WTC11 (cell line): ENCODE data around the gene SDHAF2. TPM values are rescaled to one million over a fixed set of nuclear protein-coding genes. Genes with fewer than 3 reads are reported as not detected.

Experiments
- ATAC-seq: fragments of 200-7000 bp; cut with Tn5 transposase; 2 replicates; pipeline ENCODE4 v1.10.0; 2021; ENCODE audit warnings: mild to moderate bottlenecking, moderate library complexity
- CTCF ChIA-PET: fragments of 300-600 bp; sonication (Branson Sonifier 250); formaldehyde crosslinking; loops from one replicate; lab custom pipeline; 2021; ENCODE audit warnings: antibody characterized with exemption; lab: Charles Lee
- POLR2A ChIA-PET: fragments of 350-600 bp; sonication (Branson Sonifier 250); formaldehyde crosslinking; loops from one replicate; lab custom pipeline; 2021; ENCODE audit warnings: antibody characterized with exemption; lab: Charles Lee
- DNase-seq: peaks from one replicate; pipeline ENCODE4 v3.0.0; 2021; ENCODE audit warnings: low spot score
- H3K27ac Mint-ChIP-seq: 2 replicates; pipeline ENCODE4 v1.8.0; 2021; ENCODE audit warnings: mixed read lengths
- H3K27me3 Mint-ChIP-seq: 2 replicates; pipeline ENCODE4 v1.8.0; 2021; ENCODE audit warnings: low read depth, mild to moderate bottlenecking, moderate library complexity, mixed read lengths
- H3K36me3 Mint-ChIP-seq: 2 replicates; pipeline ENCODE4 v1.8.0; 2021; ENCODE audit warnings: mixed read lengths
- H3K4me1 Mint-ChIP-seq: 2 replicates; pipeline ENCODE4 v1.8.0; 2022; ENCODE audit warnings: mixed read lengths
- H3K4me3 Mint-ChIP-seq: 2 replicates; pipeline ENCODE4 v1.8.0; 2021; ENCODE audit warnings: mild to moderate bottlenecking, moderate library complexity, mixed read lengths
- H3K9me3 Mint-ChIP-seq: 2 replicates; pipeline ENCODE4 v1.8.0; 2021; ENCODE audit warnings: mixed read lengths
- E2F1 ChIP-seq: sonication (generic); formaldehyde crosslinking; IDR thresholded peaks from 2 replicates; pipeline ENCODE4 v1.8.0; 2022; ENCODE audit warnings: mild to moderate bottlenecking, missing genetic modification reagents
- EMX1 ChIP-seq: fragments of 250-450 bp; sonication (Bioruptor Pico); IDR thresholded peaks from 2 replicates; pipeline ENCODE4 v1.8.0; 2021; ENCODE audit warnings: mild to moderate bottlenecking
- ERG ChIP-seq: fragments of 250-450 bp; sonication (Bioruptor Pico); IDR thresholded peaks from 2 replicates; pipeline ENCODE4 v1.8.0; 2021; ENCODE audit warnings: mild to moderate bottlenecking
- IRF1 ChIP-seq: sonication (generic); formaldehyde crosslinking; IDR thresholded peaks from 2 replicates; pipeline ENCODE4 v1.8.0; 2023; ENCODE audit warnings: missing genetic modification reagents
- IRF2 ChIP-seq: sonication (generic); formaldehyde crosslinking; IDR thresholded peaks from 2 replicates; pipeline ENCODE4 v1.8.0; 2022; ENCODE audit warnings: low read depth, missing genetic modification reagents, borderline replicate concordance
- KAT7 ChIP-seq: sonication (generic); formaldehyde crosslinking; IDR thresholded peaks from 2 replicates; pipeline ENCODE4 v1.8.1; 2023; ENCODE audit warnings: missing genetic modification reagents, mild to moderate bottlenecking, borderline replicate concordance
- MXD4 ChIP-seq: fragments of 250-450 bp; sonication (Bioruptor Pico); IDR thresholded peaks from 2 replicates; pipeline ENCODE4 v1.8.0; 2021; ENCODE audit warnings: mild to moderate bottlenecking, moderate library complexity, borderline replicate concordance
- NFYB ChIP-seq: sonication (generic); formaldehyde crosslinking; conservative IDR thresholded peaks from 2 replicates; pipeline ENCODE4 v1.8.0; 2022; ENCODE audit warnings: low read depth, missing genetic modification reagents
- NR1H2 ChIP-seq: sonication (generic); formaldehyde crosslinking; IDR thresholded peaks from 2 replicates; pipeline ENCODE4 v1.9.0; 2021; ENCODE audit warnings: mild to moderate bottlenecking, moderate library complexity, missing genetic modification reagents
- NR3C1 ChIP-seq: sonication (generic); formaldehyde crosslinking; conservative IDR thresholded peaks from 2 replicates; pipeline ENCODE4 v1.8.1; 2023; ENCODE audit warnings: low read depth, mild to moderate bottlenecking, missing genetic modification reagents
- OVOL2 ChIP-seq: fragments of 250-450 bp; sonication (Bioruptor Pico); IDR thresholded peaks from 2 replicates; pipeline ENCODE4 v1.9.0; 2021; ENCODE audit warnings: mild to moderate bottlenecking, borderline replicate concordance
- RORB ChIP-seq: fragments of 250-450 bp; sonication (Bioruptor Pico); IDR thresholded peaks from 2 replicates; pipeline ENCODE4 v1.9.0; 2021; ENCODE audit warnings: mild to moderate bottlenecking
- SOX15 ChIP-seq: fragments of 250-450 bp; sonication (Bioruptor Pico); IDR thresholded peaks from 2 replicates; pipeline ENCODE4 v1.9.0; 2021; ENCODE audit warnings: mild to moderate bottlenecking
- SP1 ChIP-seq: sonication (generic); formaldehyde crosslinking; conservative IDR thresholded peaks from 2 replicates; pipeline ENCODE4 v1.8.1; 2022; ENCODE audit warnings: missing genetic modification reagents
- TP53 ChIP-seq: sonication (generic); formaldehyde crosslinking; IDR thresholded peaks from 2 replicates; pipeline ENCODE4 v1.8.1; 2023; ENCODE audit warnings: mild to moderate bottlenecking, missing genetic modification reagents
- ZMAT4 ChIP-seq: fragments of 250-450 bp; sonication (Bioruptor Pico); IDR thresholded peaks from 2 replicates; pipeline ENCODE4 v1.9.0; 2021; ENCODE audit warnings: mild to moderate bottlenecking
- ZNF138 ChIP-seq: sonication (generic); formaldehyde crosslinking; conservative IDR thresholded peaks from 2 replicates; pipeline ENCODE4 v1.8.1; 2022; ENCODE audit warnings: mild to moderate bottlenecking, moderate library complexity, missing genetic modification reagents
- ZNF219 ChIP-seq: sonication (generic); formaldehyde crosslinking; IDR thresholded peaks from 2 replicates; pipeline ENCODE4 v1.8.0; 2023; ENCODE audit warnings: missing genetic modification reagents, mild to moderate bottlenecking, borderline replicate concordance
- ZNF317 ChIP-seq: sonication (generic); formaldehyde crosslinking; IDR thresholded peaks from 2 replicates; pipeline ENCODE4 v1.8.1; 2023; ENCODE audit warnings: low read depth, mild to moderate bottlenecking, moderate library complexity, missing genetic modification reagents, borderline replicate concordance
- ZNF416 ChIP-seq: fragments of 250-450 bp; sonication (Bioruptor Pico); IDR thresholded peaks from 2 replicates; pipeline ENCODE4 v1.9.0; 2021; ENCODE audit warnings: mild to moderate bottlenecking, inconsistent platforms
- ZNF423 ChIP-seq: fragments of 250-450 bp; sonication (Bioruptor Pico); IDR thresholded peaks from 2 replicates; pipeline ENCODE4 v2.1.2; 2022; ENCODE audit warnings: mild to moderate bottlenecking, moderate library complexity
- total RNA-seq: library from RNA; stranded (reverse); gene quantifications from 3 replicates; pipeline ENCODE4 v1.2.3, GENCODE V29; 2021
- TF ChIP-seq, protein P1 (sequence below): sonication (generic); formaldehyde crosslinking; IDR thresholded peaks from 2 replicates; pipeline ENCODE4 v1.8.1; 2023; ENCODE audit warnings: mild to moderate bottlenecking, moderate library complexity, missing genetic modification reagents
- TF ChIP-seq, protein P2 (sequence below): fragments of 250-450 bp; sonication (Bioruptor Pico); conservative IDR thresholded peaks from 2 replicates; pipeline ENCODE4 v1.9.0; 2021; ENCODE audit warnings: mild to moderate bottlenecking
- TF ChIP-seq, protein P3 (sequence below): sonication (generic); formaldehyde crosslinking; IDR thresholded peaks from 2 replicates; pipeline ENCODE4 v1.8.0; 2022; ENCODE audit warnings: mild to moderate bottlenecking, missing genetic modification reagents

SDHAF2 gene
- total RNA-seq, 1 experiment from 2014 or later, result 36.5 TPM

DNA sequence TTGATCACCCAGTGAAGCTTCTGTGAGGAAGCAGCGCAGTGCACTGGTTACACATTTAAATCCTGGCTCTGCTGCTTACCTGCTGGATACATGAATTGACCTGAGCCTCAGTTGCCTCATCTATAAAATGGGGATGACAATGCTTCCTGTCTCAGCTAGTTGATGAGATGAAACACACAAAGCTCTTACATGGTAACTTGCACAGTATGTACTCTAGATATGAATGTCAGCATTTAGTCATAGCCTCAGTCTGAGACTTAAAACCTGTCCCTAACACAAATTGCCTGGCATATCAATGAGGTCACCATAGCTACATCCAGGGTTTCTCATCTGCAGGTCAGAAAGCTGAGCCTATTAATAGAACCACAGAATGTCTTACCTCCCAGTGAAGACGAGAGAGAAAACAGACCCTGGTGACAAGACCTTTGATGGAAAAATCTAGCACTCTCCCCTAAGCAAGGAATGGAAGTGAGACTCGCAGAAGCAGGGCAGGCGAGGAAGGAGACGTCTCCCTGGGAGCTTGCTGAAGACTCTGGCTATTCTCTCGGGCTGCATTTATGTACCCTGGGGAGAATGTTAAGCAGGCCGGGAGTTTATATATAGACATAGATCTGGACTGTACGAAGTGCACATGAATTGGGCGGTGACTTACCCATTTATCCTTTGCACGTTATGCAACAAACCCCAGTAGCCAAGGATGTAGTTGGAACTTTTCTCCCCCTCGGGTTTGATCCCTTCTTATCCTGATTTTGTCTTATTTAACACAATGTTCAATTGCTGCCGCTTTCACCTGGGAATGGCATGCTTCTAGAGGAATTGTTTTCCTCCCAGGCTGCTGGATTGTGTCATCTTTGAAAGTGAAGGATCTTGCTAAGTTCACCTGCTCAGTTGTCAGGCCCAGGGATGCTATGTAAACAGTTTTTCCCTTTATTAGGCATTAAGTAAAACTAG, 18.0 kb downstream of the SDHAF2 start (continued):
- TF ChIP-seq ZMAT4 (CRISPR knock-in tag) (no peak), SP1 (no peak), NR3C1 (CRISPR knock-in tag) (no peak), IRF1 (CRISPR knock-in tag) (no peak), ZNF219 (CRISPR knock-in tag) (no peak), NFYB (CRISPR knock-in tag) (no peak), EMX1 (CRISPR knock-in tag) (no peak), KAT7 (CRISPR knock-in tag) (no peak), SOX15 (CRISPR knock-in tag) (no peak), IRF2 (CRISPR knock-in tag) (no peak)
- TF ChIP-seq, protein P1, sequence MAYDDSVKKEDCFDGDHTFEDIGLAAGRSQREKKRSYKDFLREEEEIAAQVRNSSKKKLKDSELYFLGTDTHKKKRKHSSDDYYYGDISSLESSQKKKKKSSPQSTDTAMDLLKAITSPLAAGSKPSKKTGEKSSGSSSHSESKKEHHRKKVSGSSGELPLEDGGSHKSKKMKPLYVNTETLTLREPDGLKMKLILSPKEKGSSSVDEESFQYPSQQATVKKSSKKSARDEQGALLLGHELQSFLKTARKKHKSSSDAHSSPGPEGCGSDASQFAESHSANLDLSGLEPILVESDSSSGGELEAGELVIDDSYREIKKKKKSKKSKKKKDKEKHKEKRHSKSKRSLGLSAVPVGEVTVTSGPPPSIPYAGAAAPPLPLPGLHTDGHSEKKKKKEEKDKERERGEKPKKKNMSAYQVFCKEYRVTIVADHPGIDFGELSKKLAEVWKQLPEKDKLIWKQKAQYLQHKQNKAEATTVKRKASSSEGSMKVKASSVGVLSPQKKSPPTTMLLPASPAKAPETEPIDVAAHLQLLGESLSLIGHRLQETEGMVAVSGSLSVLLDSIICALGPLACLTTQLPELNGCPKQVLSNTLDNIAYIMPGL (CRISPR knock-in tag), result no peak

DNA sequence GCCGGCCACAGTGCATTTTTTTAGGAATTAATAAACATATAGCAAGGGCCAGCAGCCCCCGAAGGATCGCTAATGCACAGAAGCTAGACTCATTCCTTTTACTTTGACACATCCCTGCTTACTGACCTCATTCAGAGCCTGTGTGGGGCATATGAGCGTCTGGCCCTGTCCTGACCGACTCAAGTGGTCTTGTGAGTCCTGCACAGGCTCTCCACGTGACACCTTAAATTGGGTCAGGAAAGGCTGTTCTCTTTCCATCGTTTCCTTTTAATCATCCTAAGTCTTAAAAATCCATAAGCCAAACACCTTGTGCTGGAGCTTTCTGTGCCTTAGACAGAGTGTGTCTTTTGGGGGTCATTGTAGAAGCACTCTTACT, 18.6 kb downstream of the SDHAF2 start:
- no peak for ATAC-seq
- Mint-ChIP-seq H3K27me3 (no peaks in the 10 kb centered on the region), H3K4me1 (no peaks in the 10 kb centered on the region), H3K27ac (no peak overlapping the region), H3K4me3 (no peak overlapping the region), H3K9me3 (no peaks in the 10 kb centered on the region), H3K36me3 (peaks cover 26% of the 10 kb centered on the region)
- ChIA-PET CTCF (interaction anchor here (1.5 to 6.1 kb wide), 3 partner anchors 13 to 68 kb away, joined by 4 to 36 read pairs (median 13); no protein-coding TSS in a partner anchor), POLR2A (no interaction called here)
- no peak for TF ChIP-seq RORB (CRISPR knock-in tag)
- TF ChIP-seq, protein P2, sequence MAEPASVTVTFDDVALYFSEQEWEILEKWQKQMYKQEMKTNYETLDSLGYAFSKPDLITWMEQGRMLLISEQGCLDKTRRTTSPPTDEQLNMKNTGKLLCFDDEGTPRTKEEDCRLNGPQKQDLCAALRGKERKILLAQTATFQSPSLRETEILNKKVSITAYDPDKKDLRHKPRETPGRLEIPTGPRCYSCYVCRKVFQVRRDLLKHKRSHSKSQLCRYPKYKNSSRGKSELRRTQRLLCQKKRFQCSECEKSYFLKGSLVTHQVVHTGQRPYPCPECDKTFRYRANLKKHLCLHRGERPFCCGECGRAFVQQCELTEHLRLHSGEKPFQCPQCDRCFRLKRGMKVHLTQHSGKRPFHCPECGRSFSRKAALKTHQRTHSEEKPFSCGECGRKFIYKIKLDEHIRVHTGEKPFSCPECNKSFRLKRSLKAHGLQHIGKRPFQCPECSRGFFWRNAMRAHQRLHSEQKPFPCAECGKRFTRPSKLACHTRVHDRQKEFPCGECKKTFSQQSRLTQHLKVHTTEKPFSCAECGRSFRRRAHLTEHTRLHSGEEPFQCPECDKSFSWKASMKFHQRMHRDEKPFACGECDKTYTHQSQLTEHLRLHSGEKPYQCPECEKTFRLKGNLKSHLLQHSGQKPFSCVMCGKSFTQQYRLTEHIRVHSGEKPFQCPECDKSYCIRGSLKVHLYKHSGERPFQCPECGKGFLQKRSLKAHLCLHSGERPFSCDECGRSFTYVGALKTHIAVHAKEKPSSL, result no peak
- TF ChIP-seq, protein P3, sequence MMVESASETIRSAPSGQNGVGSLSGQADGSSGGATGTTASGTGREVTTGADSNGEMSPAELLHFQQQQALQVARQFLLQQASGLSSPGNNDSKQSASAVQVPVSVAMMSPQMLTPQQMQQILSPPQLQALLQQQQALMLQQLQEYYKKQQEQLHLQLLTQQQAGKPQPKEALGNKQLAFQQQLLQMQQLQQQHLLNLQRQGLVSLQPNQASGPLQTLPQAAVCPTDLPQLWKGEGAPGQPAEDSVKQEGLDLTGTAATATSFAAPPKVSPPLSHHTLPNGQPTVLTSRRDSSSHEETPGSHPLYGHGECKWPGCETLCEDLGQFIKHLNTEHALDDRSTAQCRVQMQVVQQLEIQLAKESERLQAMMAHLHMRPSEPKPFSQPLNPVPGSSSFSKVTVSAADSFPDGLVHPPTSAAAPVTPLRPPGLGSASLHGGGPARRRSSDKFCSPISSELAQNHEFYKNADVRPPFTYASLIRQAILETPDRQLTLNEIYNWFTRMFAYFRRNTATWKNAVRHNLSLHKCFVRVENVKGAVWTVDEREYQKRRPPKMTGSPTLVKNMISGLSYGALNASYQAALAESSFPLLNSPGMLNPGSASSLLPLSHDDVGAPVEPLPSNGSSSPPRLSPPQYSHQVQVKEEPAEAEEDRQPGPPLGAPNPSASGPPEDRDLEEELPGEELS (CRISPR knock-in tag), result no peak
- no peak for TF ChIP-seq E2F1 (CRISPR knock-in tag)
- no peak for TF ChIP-seq NR1H2 (CRISPR knock-in tag)
- TF ChIP-seq ZNF138 (CRISPR knock-in tag), result no peak
- TF ChIP-seq ZMAT4 (CRISPR knock-in tag), result no peak
- TF ChIP-seq EMX1 (CRISPR knock-in tag), result no peak
- TF ChIP-seq TP53, result no peak
- TF ChIP-seq ZNF317 (CRISPR knock-in tag), result no peak
- no peak for TF ChIP-seq KAT7 (CRISPR knock-in tag)
- no peak for TF ChIP-seq ZNF423 (CRISPR knock-in tag)
- TF ChIP-seq MXD4 (CRISPR knock-in tag), result no peak
- no peak for TF ChIP-seq ZNF416 (CRISPR knock-in tag)
- TF ChIP-seq ERG (CRISPR knock-in tag), result no peak
- TF ChIP-seq OVOL2 (CRISPR knock-in tag), result no peak
- TF ChIP-seq, all 79 proteins: peak for 0
- no peak for DNase-seq
